Natural killer cell (primary cell): ENCODE results near the gene PCK2. TPM values are rescaled to one million over a fixed set of nuclear protein-coding genes. Genes with fewer than 3 reads are reported as not detected.
A peak's percentile ranks its signal among the peaks of the same experiment; 100 is the strongest.

Experiments used
- ATAC-seq, 3 donors: fragments of 150-1000 bp in 2 of 3; fragments of 200-7000 bp in 1 of 3; cut with Tn5 transposase; 1 replicate in 1 of 3; 2 replicates in 2 of 3; pipeline ENCODE4 v1.10.0; 2021; ENCODE audit warnings: mild to moderate bottlenecking in 2 of 3, moderate library complexity in 2 of 3
- DNase-seq, 2 donors: peaks; one replicate each; pipeline versions ENCODE4 v3.0.0 to v3.0.0-alpha.2; 2013 to 2021; ENCODE audit warnings: mixed read lengths in 1 of 2
- H3K27ac ChIP-seq: one replicate; pipeline ENCODE4 v1.5.1; 2013; ENCODE audit warnings: mild to moderate bottlenecking, low read length
- H3K27me3 ChIP-seq: one replicate; pipeline ENCODE4 v1.6.1; 2013; ENCODE audit warnings: low read length; ENCODE audit not compliant: control insufficient read depth, insufficient read depth
- H3K36me3 ChIP-seq: one replicate; pipeline ENCODE4 v1.6.1; 2013; ENCODE audit warnings: low read length; ENCODE audit not compliant: control insufficient read depth, insufficient read depth
- H3K4me1 ChIP-seq: one replicate; pipeline ENCODE4 v1.6.1; 2013; ENCODE audit warnings: low read length; ENCODE audit not compliant: control insufficient read depth, insufficient read depth
- H3K4me3 ChIP-seq: one replicate; pipeline ENCODE4 v1.5.1; 2013; ENCODE audit warnings: low read length
- H3K9me3 ChIP-seq: one replicate; pipeline ENCODE4 v1.6.1; 2013; ENCODE audit warnings: low read length; ENCODE audit not compliant: control insufficient read depth, insufficient read depth
- H3K27ac Mint-ChIP-seq, 2 donors: one replicate each; pipeline ENCODE4 v1.8.0; 2022; ENCODE audit warnings: mild to moderate bottlenecking in 2 of 2, mixed read lengths in 2 of 2, moderate library complexity in 1 of 2
- H3K27me3 Mint-ChIP-seq, 2 donors: one replicate each; pipeline ENCODE4 v1.8.0; 2022; ENCODE audit warnings: low read depth in 2 of 2, mixed read lengths in 2 of 2
- H3K36me3 Mint-ChIP-seq: one replicate; pipeline ENCODE4 v1.8.0; 2022; ENCODE audit warnings: mixed read lengths
- H3K4me1 Mint-ChIP-seq, 2 donors: one replicate each; pipeline ENCODE4 v1.8.0; 2022; ENCODE audit warnings: mixed read lengths in 2 of 2
- H3K4me3 Mint-ChIP-seq: one replicate; pipeline ENCODE4 v1.8.0; 2022; ENCODE audit warnings: mild to moderate bottlenecking, moderate library complexity, mixed read lengths
- H3K9me3 Mint-ChIP-seq, 2 donors: one replicate each; pipeline ENCODE4 v1.8.0; 2022; ENCODE audit warnings: mixed read lengths in 2 of 2
- CTCF ChIP-seq: fragments of 200-600 bp; IDR thresholded peaks from one replicate; pipeline ENCODE4 v1.8.0; 2022; ENCODE audit warnings: antibody characterized with exemption
- WGBS: methylation state at CpG from one replicate; pipeline ENCODE4 v1.1.7; 2013; ENCODE audit warnings: missing lambda C conversion rate; ENCODE audit not compliant: insufficient coverage; 5-methylcytosine and 5-hydroxymethylcytosine counted together
- intact Hi-C: fragments of 100-400 bp; cut with micrococcal nuclease; formaldehyde crosslinking; loops from one replicate; pipeline ENCODE4 v1.14.2; 2022
- total RNA-seq, 4 donors: library from RNA; stranded (reverse); fragments of 120-200 nt in 1 of 4; gene quantifications; one replicate each; pipeline versions ENCODE4 v1.2.3 to v1.2.4, GENCODE V29; 2013 to 2022

PCK2 gene
- total RNA-seq, 3 donors from 2014 or later (not counting 1 experiment from before 2014, with no cell fraction given): 9.8 to 13.8 (median 12.3) TPM

DNA sequence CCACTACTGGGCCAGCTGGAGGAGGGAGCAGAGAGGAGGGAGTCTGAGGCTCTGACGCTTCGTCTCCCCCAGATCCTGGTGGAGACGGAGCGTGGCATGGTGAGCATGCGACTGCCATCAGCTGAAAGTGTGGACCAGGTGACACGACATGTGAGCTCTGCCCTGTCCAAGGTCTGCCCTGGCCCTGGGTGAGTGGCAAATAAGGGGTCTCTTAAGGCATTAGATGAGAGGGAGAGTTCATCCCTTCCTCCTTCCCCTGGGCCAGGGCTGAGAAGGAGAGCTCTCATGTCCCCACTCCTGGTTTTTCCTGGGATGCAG, 39.8 kb upstream of the PCK2 start:
- Mint-ChIP-seq H3K27ac (peak overlapping the region in 1 of 2 donors; percentile 90), H3K4me1 (peaks cover 18 to 53% of the 10 kb centered on the region in 2 donors), H3K4me3 (no peak overlapping the region), H3K27me3 (peaks cover 0 to 5% of the 10 kb centered on the region in 2 donors), H3K36me3 (no peaks in the 10 kb centered on the region), H3K9me3 (no peaks in the 10 kb centered on the region)
- Histone ChIP-seq H3K9me3 (no peaks in the 10 kb centered on the region), H3K4me3 (no peak overlapping the region), H3K36me3 (no peaks in the 10 kb centered on the region), H3K27ac (no peak overlapping the region), H3K4me1 (peaks cover 29% of the 10 kb centered on the region), H3K27me3 (no peaks in the 10 kb centered on the region)
- no peak for TF ChIP-seq CTCF
- 77% methylated on average over 6 of the region's 6 CpGs for WGBS
- DNase-seq (no peak), ATAC-seq (no peak)
- intact Hi-C loops: no loop called here

- H3K4me3 ChIP-seq: no peak overlapping the region
- Mint-ChIP-seq H3K36me3 (no peaks in the 10 kb centered on the region), H3K4me1 (peaks cover 18 to 56% of the 10 kb centered on the region in 2 donors), H3K4me3 (no peak overlapping the region), H3K27me3 (peaks cover 0 to 5% of the 10 kb centered on the region in 2 donors), H3K27ac (peak overlapping the region in 1 of 2 donors; percentile 73), H3K9me3 (no peaks in the 10 kb centered on the region)
- intact Hi-C loops: no loop called here
- 92% methylated on average over 9 of the region's 9 CpGs for WGBS
- H3K9me3 ChIP-seq: no peaks in the 10 kb centered on the region
- no peaks in the 10 kb centered on the region for H3K27me3 ChIP-seq
- DNase-seq (no peak), ATAC-seq (no peak)
- TF ChIP-seq CTCF: no peak
- no peak overlapping the region for H3K27ac ChIP-seq
- H3K4me1 ChIP-seq: peaks cover 29% of the 10 kb centered on the region
- no peaks in the 10 kb centered on the region for H3K36me3 ChIP-seq
These were observed 39.5 kb upstream of the PCK2 start for GRCh38 chr14:24054646-24055045.

- 91% methylated on average over 10 of the region's 10 CpGs for WGBS
- H3K4me1 ChIP-seq: peaks cover 27% of the 10 kb centered on the region
- Mint-ChIP-seq H3K27ac (peak overlapping the region in 1 of 2 donors; percentile 73), H3K9me3 (no peaks in the 10 kb centered on the region), H3K4me3 (no peak overlapping the region), H3K36me3 (no peaks in the 10 kb centered on the region), H3K27me3 (peaks cover 0 to 2% of the 10 kb centered on the region in 2 donors), H3K4me1 (peaks cover 14 to 44% of the 10 kb centered on the region in 2 donors)
- intact Hi-C loops: no loop called here
- TF ChIP-seq CTCF: no peak
- no peaks in the 10 kb centered on the region for H3K9me3 ChIP-seq
- no peaks in the 10 kb centered on the region for H3K27me3 ChIP-seq
- ATAC-seq (no peak), DNase-seq (no peak)
- H3K4me3 ChIP-seq: no peak overlapping the region
- no peak overlapping the region for H3K27ac ChIP-seq
- no peaks in the 10 kb centered on the region for H3K36me3 ChIP-seq
These were observed 37.9 kb upstream of the PCK2 start for GRCh38 chr14:24055971-24056799.
